ENCODE measurements around the gene DDX27. TPM values are rescaled to one million over a fixed set of nuclear protein-coding genes. Genes with fewer than 3 reads are reported as not detected.

DDX27 gene
- total RNA-seq, 3 donors from 2014 or later: 28.5 to 35.1 (median 34.8) TPM

- intact Hi-C loops (cut with DNase I; ENCODE audit: low total_unique reads): no loop called here
- H3K4me1 ChIP-seq: peaks cover 14 to 16% of the 10 kb centered on the region in 2 donors
Observed at GRCh38 chr20:49279677-49280462, 60.7 kb downstream of the DDX27 start.

GRCh38 chr20:49280463-49281058 is 61.3 kb downstream of the DDX27 start:
- Histone ChIP-seq H3K4me1 (peaks cover 10 to 14% of the 10 kb centered on the region in 2 donors), H3K9me3 (peaks cover 28 to 60% of the 10 kb centered on the region in 2 donors), H3K27me3 (no peaks in the 10 kb centered on the region), H3K36me3 (peaks cover 20% of the 10 kb centered on the region), H3K27ac (peak overlapping the region; percentile 33 to 98), H3K4me3 (peak overlapping the region; percentile 89 to 98 (median 97))
- TF ChIP-seq POLR2A (IDR thresholded peaks at IDR 0.05): no peak
- TF ChIP-seq POLR2AphosphoS5 (IDR thresholded peaks at IDR 0.05): no peak
- no peak for TF ChIP-seq CTCF (IDR thresholded peaks at IDR 0.05)
- DNase-seq (ENCODE audit: low spot score in 2 of 2): no peak
- intact Hi-C loops (cut with DNase I; ENCODE audit: low total_unique reads): no loop called here

More at GRCh38 chr20:49279677-49280462, 60.7 kb downstream of the DDX27 start:
- peaks cover 15% of the 10 kb centered on the region for H3K36me3 ChIP-seq
- H3K9me3 ChIP-seq: peaks cover 21 to 53% of the 10 kb centered on the region in 2 donors
- no peaks in the 10 kb centered on the region for H3K27me3 ChIP-seq
- TF ChIP-seq POLR2AphosphoS5 (IDR thresholded peaks at IDR 0.05) (no peak), CTCF (IDR thresholded peaks at IDR 0.05) (no peak), POLR2A (IDR thresholded peaks at IDR 0.05) (no peak)
- H3K4me3 ChIP-seq: peak overlapping the region; percentile 89 to 98 (median 97)
- H3K27ac ChIP-seq: peak overlapping the region; percentile 33 to 98
- no peak for DNase-seq (ENCODE audit: low spot score in 2 of 2)

- Histone ChIP-seq H3K36me3 (peaks cover 25% of the 10 kb centered on the region), H3K27me3 (no peaks in the 10 kb centered on the region), H3K9me3 (peaks cover 35 to 67% of the 10 kb centered on the region in 2 donors), H3K27ac (peak overlapping the region; percentile 33 to 98), H3K4me1 (peaks cover 3 to 9% of the 10 kb centered on the region in 2 donors), H3K4me3 (peak overlapping the region in 1 of 3 donors; percentile 97)
- peak in 1 of 2 donors; percentile 27 for DNase-seq (ENCODE audit: low spot score in 2 of 2)
- TF ChIP-seq POLR2AphosphoS5 (IDR thresholded peaks at IDR 0.05) (peak in 1 of 3 donors; percentile 49), CTCF (IDR thresholded peaks at IDR 0.05) (no peak)
- intact Hi-C loops (cut with DNase I; ENCODE audit: low total_unique reads): no loop called here
Observed at GRCh38 chr20:49281059-49281912, 62.1 kb downstream of the DDX27 start.

GRCh38 chr20:49281913-49282467 is 62.8 kb downstream of the DDX27 start:
- Histone ChIP-seq H3K4me1 (peaks cover 0 to 4% of the 10 kb centered on the region in 2 donors), H3K4me3 (peak overlapping the region in 1 of 3 donors; percentile 97)

More at GRCh38 chr20:49281913-49282467, 62.8 kb downstream of the DDX27 start:
- Histone ChIP-seq H3K27me3 (no peaks in the 10 kb centered on the region), H3K9me3 (peaks cover 42 to 74% of the 10 kb centered on the region in 2 donors), H3K36me3 (peaks cover 25% of the 10 kb centered on the region), H3K27ac (peak overlapping the region; percentile 33 to 98)
- DNase-seq (ENCODE audit: low spot score in 2 of 2): no peak
- no peak for TF ChIP-seq POLR2A (IDR thresholded peaks at IDR 0.05)
- TF ChIP-seq CTCF (IDR thresholded peaks at IDR 0.05): no peak
- TF ChIP-seq POLR2AphosphoS5 (IDR thresholded peaks at IDR 0.05): no peak
- intact Hi-C loops (cut with DNase I; ENCODE audit: low total_unique reads): no loop called here

Measured in breast epithelium (tissue), 4 donors.